GM12873 (cell line): Measurements from ENCODE around the gene LYVE1.

Source experiments
- TF ChIP-seq, protein P1 (sequence below): IDR thresholded peaks from 2 replicates; pipeline ENCODE4 v1.5.1; 2012; ENCODE audit warnings: low read depth, mild to moderate bottlenecking, moderate library complexity, low read length, control low read depth; ENCODE audit not compliant: insufficient read depth; ENCODE audit errors: missing control alignments

The LYVE1 gene

DNA sequence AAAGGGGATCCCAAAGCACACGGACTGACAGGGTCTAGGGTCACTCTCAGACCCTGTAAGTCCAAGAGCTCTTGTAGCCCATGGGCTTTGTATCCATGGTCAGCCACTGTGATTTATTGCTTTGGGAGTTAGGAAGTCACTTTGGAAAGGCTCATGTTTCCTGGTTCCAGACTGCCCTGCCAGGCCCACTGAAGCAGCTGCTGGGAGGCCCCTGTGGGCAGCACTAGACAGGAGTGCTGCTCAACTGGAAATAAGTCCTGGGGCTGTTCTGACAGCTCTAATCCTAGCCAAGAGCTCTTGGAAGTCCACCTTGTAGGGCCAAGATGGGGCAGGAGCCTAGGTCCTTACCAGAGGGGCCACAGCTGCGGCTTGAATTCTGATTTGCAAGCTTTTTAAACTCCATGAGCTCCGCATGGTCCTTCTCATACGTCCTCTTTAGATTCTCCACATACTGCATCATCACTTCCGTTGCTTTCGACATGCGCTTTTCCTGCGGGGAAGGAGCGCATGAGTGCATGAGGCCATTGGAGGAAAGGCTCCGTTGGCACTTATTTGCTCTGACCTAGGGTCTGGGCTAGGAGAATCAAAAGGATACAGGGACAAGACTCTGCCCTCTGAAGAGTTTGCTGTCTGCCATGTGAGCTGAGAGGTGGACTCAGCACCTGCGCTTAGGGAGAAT, 32.2 kb upstream of the LYVE1 start:
- TF ChIP-seq, protein P1, sequence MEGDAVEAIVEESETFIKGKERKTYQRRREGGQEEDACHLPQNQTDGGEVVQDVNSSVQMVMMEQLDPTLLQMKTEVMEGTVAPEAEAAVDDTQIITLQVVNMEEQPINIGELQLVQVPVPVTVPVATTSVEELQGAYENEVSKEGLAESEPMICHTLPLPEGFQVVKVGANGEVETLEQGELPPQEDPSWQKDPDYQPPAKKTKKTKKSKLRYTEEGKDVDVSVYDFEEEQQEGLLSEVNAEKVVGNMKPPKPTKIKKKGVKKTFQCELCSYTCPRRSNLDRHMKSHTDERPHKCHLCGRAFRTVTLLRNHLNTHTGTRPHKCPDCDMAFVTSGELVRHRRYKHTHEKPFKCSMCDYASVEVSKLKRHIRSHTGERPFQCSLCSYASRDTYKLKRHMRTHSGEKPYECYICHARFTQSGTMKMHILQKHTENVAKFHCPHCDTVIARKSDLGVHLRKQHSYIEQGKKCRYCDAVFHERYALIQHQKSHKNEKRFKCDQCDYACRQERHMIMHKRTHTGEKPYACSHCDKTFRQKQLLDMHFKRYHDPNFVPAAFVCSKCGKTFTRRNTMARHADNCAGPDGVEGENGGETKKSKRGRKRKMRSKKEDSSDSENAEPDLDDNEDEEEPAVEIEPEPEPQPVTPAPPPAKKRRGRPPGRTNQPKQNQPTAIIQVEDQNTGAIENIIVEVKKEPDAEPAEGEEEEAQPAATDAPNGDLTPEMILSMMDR, result no peak

DNA sequence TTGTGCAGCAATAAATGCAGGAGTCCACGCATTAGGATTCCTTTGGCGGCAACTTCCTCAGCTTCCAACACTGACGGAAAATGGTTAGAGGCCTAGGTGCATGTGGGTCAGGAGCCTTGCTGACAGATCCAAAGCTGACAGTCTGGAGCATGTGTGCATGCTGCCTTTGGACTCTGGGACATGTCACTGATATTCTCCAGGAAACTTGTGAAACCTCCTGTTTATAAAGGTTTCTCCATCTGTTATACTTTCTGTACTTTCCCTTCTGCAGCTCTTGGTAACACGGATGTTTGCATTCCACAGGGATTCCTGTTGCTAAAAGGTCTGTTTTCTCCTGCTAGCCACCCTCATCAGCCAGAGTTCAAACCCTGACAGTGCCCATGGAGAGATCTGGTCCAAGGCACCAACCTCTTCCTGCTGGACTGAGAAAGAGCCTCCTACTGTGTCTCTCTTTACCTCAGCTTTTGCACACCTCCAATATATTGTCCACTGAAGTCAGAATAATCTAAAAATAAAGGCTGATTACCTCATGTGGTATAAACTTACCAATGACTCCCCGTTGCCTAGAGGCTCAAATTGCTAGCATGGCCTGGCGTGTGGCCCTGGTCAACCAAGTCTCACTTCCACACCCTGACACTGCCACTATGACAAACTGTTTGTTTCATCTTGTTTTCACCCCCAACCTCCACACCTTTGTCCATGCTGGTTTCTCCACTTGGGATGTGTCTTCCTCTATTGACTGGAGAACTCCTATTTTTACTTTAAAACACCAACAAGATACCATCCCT, 31.1 kb upstream of the LYVE1 start:
- TF ChIP-seq, protein P1, result no peak

DNA sequence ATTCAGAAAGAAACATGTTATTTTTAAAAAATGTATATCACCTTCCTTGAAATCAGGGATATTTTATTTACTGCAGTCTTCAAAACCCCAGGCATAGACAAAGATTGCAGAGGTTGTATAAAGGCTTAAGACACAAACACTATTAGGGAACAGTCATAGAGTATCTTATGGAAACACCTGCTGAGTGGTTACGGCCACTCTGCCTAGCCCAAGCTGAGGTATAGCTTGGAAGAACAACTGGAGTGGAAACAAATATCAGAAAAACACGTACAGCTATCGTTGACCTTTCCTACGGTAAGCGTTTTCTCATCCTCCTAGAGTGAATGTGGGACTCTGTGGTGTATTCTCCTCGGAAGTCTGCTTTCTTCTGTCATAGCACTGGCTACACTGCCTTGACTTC, 30.4 kb upstream of the LYVE1 start:
- TF ChIP-seq, protein P1, result no peak

DNA sequence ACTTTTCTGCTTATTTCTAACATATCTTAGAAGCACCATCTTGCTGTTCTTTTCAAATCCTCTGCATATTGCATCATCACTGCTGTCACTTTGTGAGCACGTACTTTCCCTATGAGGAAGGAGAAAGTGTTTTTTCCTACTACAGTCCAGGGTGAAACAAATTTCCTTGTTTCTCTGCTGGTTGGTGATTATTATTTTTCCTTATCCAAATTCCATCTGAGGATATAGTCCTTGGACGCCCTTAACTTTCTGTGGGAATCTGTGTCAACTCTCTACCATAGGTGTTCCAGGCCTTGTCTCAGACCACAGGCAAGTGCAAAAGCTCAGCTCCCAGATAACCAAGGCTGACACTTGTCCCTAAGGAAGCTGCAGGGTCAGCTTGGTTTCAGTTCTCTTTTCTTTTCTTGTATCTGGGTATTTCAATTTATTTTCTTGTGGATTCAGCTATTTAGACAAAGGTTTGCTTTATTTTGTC, 29.4 kb upstream of the LYVE1 start:
- TF ChIP-seq, protein P1, result no peak

DNA sequence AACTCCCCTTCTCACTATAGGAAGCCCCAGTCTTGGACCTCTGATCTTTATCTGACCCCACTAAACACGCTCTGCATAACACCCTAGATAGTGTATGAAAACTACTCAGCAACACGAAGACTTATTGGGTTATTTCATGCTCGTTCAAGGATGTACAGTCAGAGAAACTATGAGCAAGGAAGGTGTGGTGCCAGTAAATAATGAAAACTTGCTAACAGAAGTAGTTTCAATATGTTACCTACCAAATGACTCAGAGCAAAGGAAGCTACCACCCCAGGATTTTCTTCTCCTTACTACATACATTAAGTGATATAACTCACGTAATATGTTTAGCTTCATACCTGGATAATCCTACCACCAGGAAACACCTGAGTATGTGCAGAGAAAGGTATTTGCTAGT, 25.9 kb upstream of the LYVE1 start:
- TF ChIP-seq, protein P1, result no peak

DNA sequence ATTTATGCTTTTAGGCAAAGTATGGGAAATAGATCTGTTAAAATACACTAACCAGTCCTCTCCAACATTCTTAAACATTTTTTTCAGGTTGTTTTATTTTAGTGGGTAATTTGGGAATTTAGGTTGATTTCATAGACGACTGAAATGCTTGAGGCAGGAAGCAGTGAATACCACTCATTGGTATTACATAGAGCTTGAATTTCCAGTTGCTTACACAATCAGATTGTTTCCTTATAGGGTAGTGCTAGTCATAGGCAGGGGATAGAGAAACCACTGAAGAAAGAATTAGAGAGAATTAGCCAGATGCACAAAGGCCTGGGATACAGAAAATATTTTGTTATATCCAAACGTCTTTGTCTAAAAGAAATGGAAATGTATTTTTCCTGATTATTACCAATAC, 23.9 kb upstream of the LYVE1 start:
- TF ChIP-seq, protein P1, result no peak

DNA sequence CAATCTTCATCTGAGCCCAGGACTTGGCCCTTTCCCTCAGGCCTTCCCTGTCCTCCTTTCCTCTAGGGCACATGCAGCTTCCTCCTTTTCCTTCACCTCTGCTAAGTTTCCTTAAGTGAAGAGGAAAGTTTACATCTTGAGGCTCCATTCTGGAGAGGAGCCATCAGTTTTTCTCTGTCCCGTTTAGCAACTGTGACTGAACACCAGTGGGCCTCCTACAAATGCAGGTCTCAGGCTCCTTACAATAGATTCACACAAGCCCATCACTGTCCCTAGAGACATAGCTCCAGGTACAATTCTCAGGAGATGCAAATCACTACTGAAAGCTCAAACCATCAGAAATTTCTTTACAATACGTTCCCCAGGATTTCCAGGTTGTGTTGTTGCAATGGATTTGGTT, 23.3 kb upstream of the LYVE1 start:
- TF ChIP-seq, protein P1, result no peak
